HG02885 (cell line): ENCODE data around the gene CDK14.

Source experiments
- ATAC-seq: cut with Tn5 transposase; IDR thresholded peaks from one replicate; pipeline ENCODE4 v1.9.1; 2021; ENCODE audit warnings: mild to moderate bottlenecking; ENCODE audit not compliant: unreplicated experiment, poor library complexity

Gene CDK14

GRCh38 chr7:90972906-90973550 lies 376.9 kb downstream of the CDK14 start:
- no peak for ATAC-seq

GRCh38 chr7:90977056-90977455 lies 380.9 kb downstream of the CDK14 start:
- ATAC-seq = no peak

GRCh38 chr7:90980545-90980944 lies 384.4 kb downstream of the CDK14 start:
- ATAC-seq = no peak

GRCh38 chr7:90982228-90982627 lies 386.1 kb downstream of the CDK14 start:
- no peak for ATAC-seq

DNA sequence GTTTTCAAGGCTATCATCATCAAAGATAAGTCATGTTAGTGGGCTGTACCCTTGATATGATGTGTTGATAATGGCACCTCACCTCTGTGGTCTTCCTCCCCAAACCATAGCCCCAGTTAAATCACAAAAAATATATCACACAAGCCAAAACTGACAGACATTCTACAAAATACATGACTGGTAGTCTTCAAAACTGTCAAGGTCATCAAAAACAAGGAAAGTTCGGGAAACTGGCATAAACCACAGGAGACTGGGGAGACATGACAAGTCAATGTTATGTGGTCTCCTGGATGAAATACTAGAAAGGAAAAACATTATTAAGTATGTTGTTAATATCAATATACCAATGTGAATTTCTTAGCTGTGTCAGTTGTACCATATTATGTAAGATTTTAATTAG lies 388.6 kb downstream of the CDK14 start:
- ATAC-seq = no peak

- no peak for ATAC-seq
These were observed 392.4 kb downstream of the CDK14 start for GRCh38 chr7:90988516-90988915.

- ATAC-seq = no peak
These were observed 393.1 kb downstream of the CDK14 start for GRCh38 chr7:90988996-90989765.

GRCh38 chr7:90994121-90994520 lies 398.0 kb downstream of the CDK14 start:
- ATAC-seq = no peak

- no peak for ATAC-seq
These were observed 398.5 kb downstream of the CDK14 start for GRCh38 chr7:90994601-90995000.

GRCh38 chr7:90995996-90996395 lies 399.9 kb downstream of the CDK14 start:
- no peak for ATAC-seq

DNA sequence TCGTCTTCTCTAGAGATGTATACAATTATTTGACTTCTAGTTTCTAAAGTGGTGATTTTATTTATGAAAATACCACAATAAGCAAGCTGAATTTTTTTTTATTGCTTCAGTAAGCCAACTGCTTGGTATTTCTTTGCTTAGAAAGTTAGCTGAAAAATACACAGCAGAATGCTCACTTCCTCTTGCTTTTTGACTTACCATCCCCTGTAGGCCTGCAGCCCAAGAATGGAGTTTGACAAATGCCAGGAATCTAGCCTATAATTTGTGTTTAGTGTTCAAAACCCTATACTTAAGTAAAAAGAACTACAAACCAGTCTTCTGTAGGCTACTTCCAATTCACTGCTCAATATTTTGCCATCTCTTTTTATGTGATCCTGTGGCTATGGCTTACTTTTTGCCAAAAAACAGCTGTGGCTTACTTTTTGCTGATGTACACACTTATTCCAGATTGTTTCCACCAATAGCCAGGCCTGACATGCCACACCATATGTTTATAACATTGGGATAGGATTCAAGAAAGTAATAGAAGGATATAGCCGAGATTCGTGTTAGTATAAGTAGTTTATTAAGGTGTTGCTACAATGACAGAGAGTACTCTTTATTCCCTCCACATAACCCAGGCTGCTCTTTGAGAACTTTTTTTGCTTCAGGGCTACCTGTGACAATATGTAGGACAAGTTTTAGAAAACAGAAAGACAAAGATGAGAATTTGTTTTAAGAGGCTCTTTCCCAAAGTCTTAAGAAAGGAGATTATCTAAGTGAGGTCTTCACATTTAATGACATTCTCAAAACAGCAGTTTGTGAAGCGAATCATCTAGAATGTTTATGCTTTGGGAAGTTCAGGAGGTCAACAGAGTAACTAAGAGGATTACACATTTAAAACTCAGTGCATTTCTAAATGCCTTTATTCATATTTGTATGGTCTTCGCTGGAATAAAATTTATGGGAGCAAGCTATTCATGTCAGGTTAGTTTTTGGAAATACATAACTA lies 404.2 kb downstream of the CDK14 start:
- no peak for ATAC-seq

- no peak for ATAC-seq
These were observed 408.9 kb downstream of the CDK14 start for GRCh38 chr7:91005024-91005423.

GRCh38 chr7:91005841-91006240 lies 409.7 kb downstream of the CDK14 start:
- no peak for ATAC-seq

DNA sequence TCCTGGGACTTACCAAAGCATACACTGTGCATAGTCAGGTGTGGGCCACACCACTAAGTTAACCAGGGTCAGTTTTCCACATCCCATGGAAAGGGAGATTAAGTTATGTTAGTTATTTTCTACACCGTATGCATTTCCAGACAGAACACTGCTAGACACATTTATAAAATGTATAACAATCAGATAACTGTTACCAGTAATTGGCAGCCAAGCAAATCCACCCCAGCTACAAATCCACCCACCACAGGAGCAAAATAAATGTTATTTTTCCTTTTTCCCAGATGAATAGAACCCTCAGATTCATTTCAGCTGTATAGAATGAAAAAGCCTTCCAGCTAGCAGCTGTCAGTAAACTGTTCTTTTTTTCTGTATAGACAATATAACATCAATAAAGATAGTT lies 411.2 kb downstream of the CDK14 start:
- ATAC-seq = no peak

DNA sequence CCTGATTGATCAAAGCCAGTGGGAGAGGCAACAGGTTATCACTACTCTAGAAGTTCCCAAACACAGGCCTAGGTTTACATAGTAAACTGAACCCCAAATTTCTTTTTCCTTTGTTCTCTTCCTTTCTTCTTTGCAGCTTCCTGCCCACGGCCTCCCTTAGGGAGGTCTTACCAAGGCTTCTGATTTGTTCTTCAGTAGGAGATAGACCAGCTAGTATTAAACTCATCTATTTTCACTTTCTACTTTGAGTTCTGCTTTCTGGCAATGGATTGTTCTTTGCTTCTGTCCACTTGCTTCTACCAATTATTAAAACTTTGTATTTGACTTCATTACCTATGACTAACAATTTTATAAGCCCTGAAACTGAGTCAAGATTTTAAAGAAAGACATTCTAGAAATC lies 417.0 kb downstream of the CDK14 start:
- ATAC-seq = no peak

GRCh38 chr7:91019686-91020385 lies 423.7 kb downstream of the CDK14 start:
- no peak for ATAC-seq

DNA sequence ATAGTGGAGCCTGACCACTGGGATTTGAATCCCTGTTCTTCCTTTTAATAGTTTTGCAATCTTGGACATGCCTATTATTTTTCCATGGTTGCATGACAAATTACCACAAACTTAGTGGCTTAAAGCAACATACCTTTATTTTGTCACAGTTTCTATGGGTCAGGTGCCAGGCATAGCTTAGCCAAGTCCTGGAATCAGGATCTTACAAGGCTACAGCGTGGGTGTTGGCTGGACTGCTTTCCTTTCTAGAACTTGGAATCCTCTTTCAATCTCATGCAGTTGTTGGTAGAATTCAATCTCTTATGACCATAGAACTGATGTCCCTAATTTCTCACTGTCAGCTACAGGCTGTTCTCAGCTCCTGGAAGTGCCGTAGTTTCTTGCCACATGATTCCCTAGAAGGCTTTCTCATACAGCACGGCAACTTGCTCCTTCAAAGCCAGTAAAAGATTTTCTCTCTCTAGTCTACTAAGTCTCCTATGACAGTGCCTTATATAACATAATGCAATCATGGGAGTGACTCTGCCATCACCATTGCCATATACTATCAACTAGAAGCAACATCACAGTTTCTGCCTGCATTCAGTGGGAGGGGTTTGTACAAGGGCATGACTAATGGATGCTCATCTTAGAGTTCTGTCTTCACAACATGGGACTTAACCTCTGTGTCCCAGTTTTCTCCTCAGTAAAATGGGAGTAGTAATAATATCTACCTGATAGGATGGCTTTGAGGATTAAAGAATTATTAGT lies 424.7 kb downstream of the CDK14 start:
- ATAC-seq = no peak

DNA sequence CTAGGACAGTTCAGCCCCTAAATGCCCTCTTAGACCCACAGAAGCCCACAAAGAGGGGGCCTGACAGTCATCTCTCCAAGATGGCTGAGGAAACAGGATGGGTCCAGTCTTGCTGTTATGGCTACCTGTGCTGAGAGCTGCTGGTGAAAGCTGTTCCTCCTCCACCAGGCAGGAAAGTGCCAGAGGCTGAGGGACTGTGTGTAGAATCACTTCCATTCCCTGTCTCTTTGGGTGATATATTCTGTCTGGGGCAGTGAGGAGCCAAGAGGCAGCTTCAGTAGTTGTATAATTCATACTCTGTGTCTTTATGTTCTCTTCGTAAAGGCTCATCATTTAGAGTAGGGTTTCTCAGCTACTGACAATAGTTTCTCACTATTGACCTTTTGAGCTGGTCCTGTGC lies 425.8 kb downstream of the CDK14 start:
- no peak for ATAC-seq

- ATAC-seq = no peak
These were observed 429.8 kb downstream of the CDK14 start for GRCh38 chr7:91025906-91026390.
